Activated CD8-positive, alpha-beta memory T cell treated with anti-CD3 and anti-CD28 coated beads, Interleukin-2, amount 10 ng/mL, durations not matched to agents 7 days and 5 days (primary cell): ENCODE data around the gene ATN1. TPM values are rescaled to one million over a fixed set of nuclear protein-coding genes. Genes with fewer than 3 reads are reported as not detected.

Experiments used
- ATAC-seq: fragments of 150-1000 bp; cut with Tn5 transposase; one replicate; pipeline ENCODE4 v1.10.0; 2021; ENCODE audit warnings: moderate library complexity
- CTCF ChIA-PET: fragments of 350-600 bp; sonication (Branson Sonifier 250); formaldehyde crosslinking; loops from one replicate; lab custom pipeline; 2021; ENCODE audit warnings: antibody characterized with exemption; lab: Charles Lee
- DNase-seq: peaks from one replicate; pipeline ENCODE4 v3.0.0-alpha.2; 2020
- H3K27ac Mint-ChIP-seq: one replicate; pipeline ENCODE4 v1.8.0; 2021; ENCODE audit warnings: mild to moderate bottlenecking, mixed read lengths
- H3K27me3 Mint-ChIP-seq: one replicate; pipeline ENCODE4 v1.8.0; 2021; ENCODE audit warnings: mixed read lengths
- H3K36me3 Mint-ChIP-seq: one replicate; pipeline ENCODE4 v1.8.0; 2021; ENCODE audit warnings: mild to moderate bottlenecking, mixed read lengths
- H3K4me1 Mint-ChIP-seq: one replicate; pipeline ENCODE4 v1.8.0; 2021; ENCODE audit warnings: mixed read lengths
- H3K4me3 Mint-ChIP-seq: one replicate; pipeline ENCODE4 v1.8.0; 2021; ENCODE audit warnings: mild to moderate bottlenecking, moderate library complexity, mixed read lengths
- H3K9me3 Mint-ChIP-seq: one replicate; pipeline ENCODE4 v1.8.0; 2022; ENCODE audit warnings: low read depth, mixed read lengths
- total RNA-seq, 2 experiments: library from RNA; stranded (reverse); gene quantifications; one replicate each; pipeline ENCODE4 v1.2.3, GENCODE V29; 2021

Gene ATN1
- total RNA-seq, 2 experiments from 2014 or later = 38.3 to 40.1 TPM

GRCh38 chr12:6967651-6968100 lies 39.9 kb downstream of the ATN1 start:
- Mint-ChIP-seq H3K36me3 (peaks cover 53% of the 10 kb centered on the region), H3K4me1 (peaks cover 55% of the 10 kb centered on the region), H3K27ac (no peak overlapping the region), H3K9me3 (no peaks in the 10 kb centered on the region), H3K27me3 (no peaks in the 10 kb centered on the region), H3K4me3 (no peak overlapping the region)
- CTCF ChIA-PET = interaction anchor here (1.3 to 3.3 kb wide), 6 partner anchors 15 to 141 kb away, joined by 3 to 74 read pairs (median 4); partner anchors contain the start of genes C12orf57, C1R, C1RL and PTPN6
- ATAC-seq (no peak), DNase-seq (no peak)

- CTCF ChIA-PET = interaction anchor here (1.3 to 3.3 kb wide), 9 partner anchors 10 to 141 kb away, joined by 3 to 74 read pairs (median 6); partner anchors contain the start of genes C12orf57, C1R, C1RL and LPCAT3
- Mint-ChIP-seq H3K4me1 (peaks cover 60% of the 10 kb centered on the region), H3K36me3 (peaks cover 54% of the 10 kb centered on the region), H3K4me3 (peak overlapping the region; percentile 100), H3K9me3 (no peaks in the 10 kb centered on the region), H3K27me3 (no peaks in the 10 kb centered on the region), H3K27ac (peak overlapping the region; percentile 100)
- ATAC-seq = no peak
- no peak for DNase-seq
Measured at GRCh38 chr12:6968426-6968825, 40.7 kb downstream of the ATN1 start.

- H3K4me3 Mint-ChIP-seq = peak overlapping the region; percentile 100
- peak overlapping the region; percentile 100 for H3K27ac Mint-ChIP-seq
- DNase-seq (no peak), ATAC-seq (peak; percentile 35)
- H3K4me1 Mint-ChIP-seq = peaks cover 66% of the 10 kb centered on the region
- H3K9me3 Mint-ChIP-seq = no peaks in the 10 kb centered on the region
- H3K27me3 Mint-ChIP-seq = no peaks in the 10 kb centered on the region
- CTCF ChIA-PET = interaction anchor here (1.1 to 3.3 kb wide), 4 partner anchors 11 to 97 kb away, joined by 3 to 74 read pairs (median 8); partner anchors contain the start of genes C12orf57, PTPN6, RNU7-1 and SPSB2
- peaks cover 56% of the 10 kb centered on the region for H3K36me3 Mint-ChIP-seq
Measured at GRCh38 chr12:6970096-6970527, 42.4 kb downstream of the ATN1 start.

- no peaks in the 10 kb centered on the region for H3K27me3 Mint-ChIP-seq
- H3K27ac Mint-ChIP-seq = no peak overlapping the region
- no peak overlapping the region for H3K4me3 Mint-ChIP-seq
- CTCF ChIA-PET = interaction anchor here (0.6 to 2.5 kb wide), 6 partner anchors 29 to 149 kb away, joined by 3 to 14 read pairs (median 5); partner anchors contain the start of genes C1RL and LPCAT3
- H3K36me3 Mint-ChIP-seq = peaks cover 53% of the 10 kb centered on the region
- no peaks in the 10 kb centered on the region for H3K9me3 Mint-ChIP-seq
- DNase-seq (no peak), ATAC-seq (no peak)
- peaks cover 51% of the 10 kb centered on the region for H3K4me1 Mint-ChIP-seq
Measured at GRCh38 chr12:6974180-6974579, 46.4 kb downstream of the ATN1 start.

- CTCF ChIA-PET = interaction anchor here (0.9 to 2.5 kb wide), 7 partner anchors 11 to 147 kb away, joined by 3 to 14 read pairs (median 5); partner anchors contain the start of genes C1RL and LPCAT3
- H3K9me3 Mint-ChIP-seq = no peaks in the 10 kb centered on the region
- peaks cover 46% of the 10 kb centered on the region for H3K4me1 Mint-ChIP-seq
- DNase-seq = no peak
- no peaks in the 10 kb centered on the region for H3K27me3 Mint-ChIP-seq
- H3K36me3 Mint-ChIP-seq = peaks cover 48% of the 10 kb centered on the region
- H3K27ac Mint-ChIP-seq = peak overlapping the region; percentile 45
- no peak overlapping the region for H3K4me3 Mint-ChIP-seq
- no peak for ATAC-seq
Measured at GRCh38 chr12:6975297-6976032, 47.7 kb downstream of the ATN1 start.

- Mint-ChIP-seq H3K27ac (no peak overlapping the region), H3K27me3 (no peaks in the 10 kb centered on the region), H3K4me3 (no peak overlapping the region), H3K9me3 (no peaks in the 10 kb centered on the region), H3K4me1 (peaks cover 29% of the 10 kb centered on the region), H3K36me3 (peaks cover 45% of the 10 kb centered on the region)
- DNase-seq (no peak), ATAC-seq (no peak)
- CTCF ChIA-PET = interaction anchor here (0.6 to 1.6 kb wide), 2 partner anchors 136 to 157 kb away, joined by 3 read pairs; no protein-coding TSS in a partner anchor
Measured at GRCh38 chr12:6977653-6978052, 49.9 kb downstream of the ATN1 start.

- CTCF ChIA-PET = interaction anchor here (0.6 to 1.6 kb wide), 4 partner anchors 33 to 135 kb away, joined by 3 read pairs; partner anchors contain the start of gene LPCAT3
- peak overlapping the region; percentile 26 for H3K27ac Mint-ChIP-seq
Measured at GRCh38 chr12:6978188-6978587, 50.4 kb downstream of the ATN1 start.

GRCh38 chr12:6978611-6979011 lies 50.9 kb downstream of the ATN1 start:
- H3K36me3 Mint-ChIP-seq = peaks cover 51% of the 10 kb centered on the region
- H3K27ac Mint-ChIP-seq = peak overlapping the region; percentile 26
- H3K4me1 Mint-ChIP-seq = peaks cover 23% of the 10 kb centered on the region
- CTCF ChIA-PET = interaction anchor here (0.6 to 1.6 kb wide), 4 partner anchors 34 to 135 kb away, joined by 3 read pairs; partner anchors contain the start of gene LPCAT3
- H3K27me3 Mint-ChIP-seq = no peaks in the 10 kb centered on the region
- ATAC-seq (no peak), DNase-seq (no peak)
- no peaks in the 10 kb centered on the region for H3K9me3 Mint-ChIP-seq
- no peak overlapping the region for H3K4me3 Mint-ChIP-seq

More at GRCh38 chr12:6978188-6978587, 50.4 kb downstream of the ATN1 start:
- peaks cover 48% of the 10 kb centered on the region for H3K36me3 Mint-ChIP-seq
- DNase-seq (no peak), ATAC-seq (no peak)
- no peaks in the 10 kb centered on the region for H3K9me3 Mint-ChIP-seq
- no peak overlapping the region for H3K4me3 Mint-ChIP-seq
- H3K4me1 Mint-ChIP-seq = peaks cover 25% of the 10 kb centered on the region
- no peaks in the 10 kb centered on the region for H3K27me3 Mint-ChIP-seq

GRCh38 chr12:6979021-6979420 lies 51.3 kb downstream of the ATN1 start:
- H3K9me3 Mint-ChIP-seq = no peaks in the 10 kb centered on the region
- H3K27me3 Mint-ChIP-seq = no peaks in the 10 kb centered on the region
- H3K36me3 Mint-ChIP-seq = peaks cover 49% of the 10 kb centered on the region
- ATAC-seq (no peak), DNase-seq (no peak)
- no peak overlapping the region for H3K4me3 Mint-ChIP-seq
- CTCF ChIA-PET = interaction anchor here (0.6 to 1.4 kb wide), 3 partner anchors 34 to 114 kb away, joined by 3 read pairs; partner anchors contain the start of gene LPCAT3
- peaks cover 19% of the 10 kb centered on the region for H3K4me1 Mint-ChIP-seq
- no peak overlapping the region for H3K27ac Mint-ChIP-seq

GRCh38 chr12:6979453-6979852 lies 51.7 kb downstream of the ATN1 start:
- no peak for ATAC-seq
- H3K27me3 Mint-ChIP-seq = no peaks in the 10 kb centered on the region
- DNase-seq = no peak
- H3K27ac Mint-ChIP-seq = no peak overlapping the region
- H3K4me3 Mint-ChIP-seq = no peak overlapping the region
- peaks cover 49% of the 10 kb centered on the region for H3K36me3 Mint-ChIP-seq
- no peaks in the 10 kb centered on the region for H3K9me3 Mint-ChIP-seq
- CTCF ChIA-PET = interaction anchor here (1.3 to 1.4 kb wide), 2 partner anchors 35 to 39 kb away, joined by 3 read pairs; partner anchors contain the start of gene LPCAT3
- peaks cover 16% of the 10 kb centered on the region for H3K4me1 Mint-ChIP-seq

- ATAC-seq (no peak), DNase-seq (no peak)
- H3K9me3 Mint-ChIP-seq = no peaks in the 10 kb centered on the region
- peaks cover 47% of the 10 kb centered on the region for H3K36me3 Mint-ChIP-seq
- peak overlapping the region; percentile 47 for H3K27ac Mint-ChIP-seq
- H3K4me3 Mint-ChIP-seq = no peak overlapping the region
- H3K4me1 Mint-ChIP-seq = peaks cover 10% of the 10 kb centered on the region
- no peaks in the 10 kb centered on the region for H3K27me3 Mint-ChIP-seq
- CTCF ChIA-PET = interaction anchor here (1.2 kb wide), 1 partner anchor 133 kb away, joined by 3 read pairs; no protein-coding TSS in a partner anchor
Measured at GRCh38 chr12:6980075-6980474, 52.3 kb downstream of the ATN1 start.

GRCh38 chr12:6980740-6981139 lies 53.0 kb downstream of the ATN1 start:
- H3K4me1 Mint-ChIP-seq = peaks cover 4% of the 10 kb centered on the region

More at GRCh38 chr12:6980740-6981139, 53.0 kb downstream of the ATN1 start:
- Mint-ChIP-seq H3K27ac (no peak overlapping the region), H3K27me3 (no peaks in the 10 kb centered on the region), H3K36me3 (peaks cover 40% of the 10 kb centered on the region), H3K4me3 (no peak overlapping the region), H3K9me3 (no peaks in the 10 kb centered on the region)
- CTCF ChIA-PET = interaction anchor here (1.2 kb wide), 1 partner anchor 132 kb away, joined by 3 read pairs; no protein-coding TSS in a partner anchor
- ATAC-seq = no peak
- DNase-seq = no peak
